ENCODE data around the gene RAMP3.

The RAMP3 gene

DNA sequence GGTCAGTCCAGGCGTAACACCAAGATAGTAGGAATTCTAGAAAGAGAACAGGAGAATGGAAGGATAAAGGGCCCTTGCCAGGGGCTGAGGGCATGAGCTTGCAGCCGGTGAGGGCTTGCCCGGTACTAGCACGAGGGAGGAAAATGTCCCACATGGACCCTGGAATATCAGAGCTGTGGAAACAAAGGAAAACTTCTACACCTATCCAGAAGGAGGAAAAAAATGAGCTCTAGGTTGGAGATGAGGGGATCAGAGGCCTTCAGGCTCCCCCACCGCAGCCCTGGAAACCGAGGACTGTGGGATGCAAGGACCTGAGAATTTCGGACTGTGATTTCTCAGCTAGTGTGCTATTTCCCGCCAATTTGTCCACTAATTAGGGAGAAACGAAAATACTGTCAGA is 22.1 kb downstream of the RAMP3 start:
- no peak for DNase-seq (ENCODE audit: low spot score)

DNA sequence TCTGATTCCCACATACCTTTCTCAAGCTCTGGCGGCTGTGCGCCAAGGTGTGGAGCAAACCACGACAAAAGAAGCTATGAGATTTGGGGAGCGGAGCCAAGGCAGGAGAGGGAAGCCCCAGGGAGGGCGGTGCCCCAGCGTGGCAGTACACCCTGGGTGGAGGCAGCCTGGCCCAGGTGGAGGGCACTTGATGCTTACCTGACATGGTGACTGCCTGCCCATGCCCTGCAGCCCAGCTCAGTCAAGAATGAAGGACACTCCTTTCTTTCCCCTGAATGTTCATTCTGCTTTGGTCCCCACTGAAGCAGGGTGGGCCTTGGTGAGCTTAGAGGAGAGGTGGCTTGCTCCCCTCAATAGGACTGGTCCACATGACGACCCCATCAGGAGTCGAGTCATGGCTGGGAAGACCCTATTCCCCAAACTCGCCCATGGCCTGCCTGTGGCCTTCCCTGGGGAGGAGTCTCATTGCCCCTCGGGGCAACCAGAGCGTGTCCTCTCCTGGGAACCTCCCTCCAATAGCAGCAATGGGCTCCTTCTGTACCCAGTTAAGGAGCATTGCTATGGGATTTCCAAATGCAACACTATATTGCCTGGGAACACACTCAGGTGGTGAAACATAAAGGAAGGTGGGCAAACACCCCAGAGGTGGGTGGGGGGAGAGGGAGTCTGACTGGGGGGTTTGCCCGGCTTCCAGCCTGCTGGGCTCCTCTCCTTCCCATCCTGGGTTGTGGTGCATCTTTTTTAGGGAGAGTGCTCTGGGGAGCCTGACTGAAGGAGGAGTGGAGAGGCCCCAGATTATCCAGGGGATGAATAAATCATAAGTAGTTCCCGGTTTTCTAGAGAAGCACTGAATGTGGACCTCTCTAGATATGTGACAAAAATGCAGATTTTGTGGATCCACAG is 22.7 kb downstream of the RAMP3 start:
- DNase-seq (ENCODE audit: low spot score) = no peak

DNA sequence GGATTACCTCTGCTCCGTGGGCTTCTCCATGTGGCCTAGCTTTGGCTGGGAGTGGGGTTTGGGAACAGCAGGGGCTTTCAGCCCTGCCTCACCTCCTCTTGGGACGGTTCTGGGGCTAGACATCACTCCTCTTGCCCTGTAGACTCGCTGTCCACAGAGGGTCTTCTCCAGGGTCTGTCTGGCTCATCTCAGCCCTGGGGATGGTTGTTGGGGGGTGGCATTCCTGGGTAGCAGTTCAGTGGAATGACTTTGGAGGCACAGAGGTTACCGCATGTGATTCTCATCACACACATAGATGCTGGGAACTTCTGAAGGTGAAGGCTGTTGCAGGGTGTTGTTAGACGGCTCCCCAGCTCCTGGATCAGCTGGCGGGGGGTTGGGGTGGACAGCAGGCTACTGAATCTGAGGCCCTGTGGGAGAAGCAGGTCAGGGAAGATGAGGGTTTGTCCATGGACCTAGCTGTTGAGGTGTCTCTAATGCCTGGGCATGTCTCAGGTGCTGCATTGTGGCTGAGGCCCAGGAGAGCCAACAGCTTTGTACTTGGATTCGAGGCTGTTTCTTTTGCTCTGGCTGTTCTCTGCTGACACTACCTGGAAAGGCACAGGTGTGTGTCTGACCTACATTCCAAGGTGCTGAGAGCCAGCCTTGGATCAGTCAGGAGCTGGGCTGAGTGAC is 23.8 kb downstream of the RAMP3 start:
- DNase-seq (ENCODE audit: low spot score) = no peak

DNA sequence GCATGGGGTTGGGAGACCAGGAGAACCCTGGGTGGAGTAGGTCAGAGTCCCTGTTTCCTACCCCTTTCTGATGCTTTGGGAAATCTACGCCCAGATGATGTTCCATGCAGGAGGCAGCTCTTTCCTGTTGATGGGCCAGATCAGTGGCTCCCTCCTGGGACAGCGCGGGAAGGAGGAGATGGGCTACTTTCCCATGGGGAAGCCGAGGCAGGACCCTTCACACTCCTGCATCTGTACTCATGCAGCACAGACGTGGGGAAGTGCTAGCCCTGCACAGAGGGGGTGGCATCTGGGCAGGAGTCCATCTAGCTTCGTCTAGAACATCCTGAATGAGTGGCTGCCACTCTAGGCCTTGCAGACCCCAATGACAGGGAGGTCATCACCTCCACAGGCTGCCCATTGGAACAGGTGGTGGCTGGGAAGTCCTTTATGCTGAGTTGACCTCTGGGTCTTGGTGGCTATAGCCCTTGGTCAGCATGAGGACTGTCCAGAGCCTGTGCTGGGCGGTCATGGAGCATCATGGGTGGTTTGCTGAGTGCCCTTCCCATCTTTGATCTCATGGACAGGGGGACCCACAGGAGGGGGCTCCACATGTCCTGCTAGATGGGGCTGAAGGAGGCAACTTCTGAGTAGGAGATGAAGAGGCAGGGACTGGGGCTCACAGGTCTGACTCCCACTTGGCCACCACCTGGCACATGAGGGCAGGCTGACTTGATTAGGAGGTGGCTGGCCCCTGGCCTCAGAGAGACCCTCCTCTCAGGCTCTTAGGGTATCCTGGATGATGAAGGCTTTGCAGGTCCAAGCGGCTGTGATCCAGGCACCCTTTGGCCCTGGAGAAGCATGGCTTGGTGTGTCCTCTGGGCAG is 24.6 kb downstream of the RAMP3 start:
- no peak for DNase-seq (ENCODE audit: low spot score)

- no peak for DNase-seq (ENCODE audit: low spot score)
Observed at GRCh38 chr7:45182856-45183710, 25.5 kb downstream of the RAMP3 start.

- no peak for DNase-seq (ENCODE audit: low spot score)
Observed at GRCh38 chr7:45183711-45184210, 26.2 kb downstream of the RAMP3 start.

GRCh38 chr7:45184326-45185027 is 26.9 kb downstream of the RAMP3 start:
- DNase-seq (ENCODE audit: low spot score) = no peak

GRCh38 chr7:45185028-45185863 is 27.7 kb downstream of the RAMP3 start:
- DNase-seq (ENCODE audit: low spot score) = no peak

DNA sequence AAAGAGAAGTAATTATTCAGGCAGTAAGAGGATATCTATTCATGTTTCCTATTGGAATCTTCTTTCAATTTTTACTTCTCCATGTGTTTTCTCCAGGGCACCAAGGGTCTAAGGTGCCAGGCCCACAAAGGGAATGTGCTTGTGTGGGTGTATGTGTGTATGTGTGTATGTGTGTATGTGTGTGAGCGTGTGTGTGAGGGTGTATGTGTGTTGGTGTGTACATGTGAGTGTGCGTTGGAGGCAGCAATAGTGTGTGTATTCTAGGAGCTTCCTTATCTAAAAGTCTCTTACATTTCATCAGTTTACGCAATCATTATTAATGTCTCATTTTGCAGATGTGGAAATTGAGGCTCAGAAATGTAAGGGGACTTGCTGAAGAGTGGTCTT is 28.3 kb downstream of the RAMP3 start:
- DNase-seq (ENCODE audit: low spot score) = no peak

GRCh38 chr7:45186261-45186813 is 28.7 kb downstream of the RAMP3 start:
- no peak for DNase-seq (ENCODE audit: low spot score)

DNA sequence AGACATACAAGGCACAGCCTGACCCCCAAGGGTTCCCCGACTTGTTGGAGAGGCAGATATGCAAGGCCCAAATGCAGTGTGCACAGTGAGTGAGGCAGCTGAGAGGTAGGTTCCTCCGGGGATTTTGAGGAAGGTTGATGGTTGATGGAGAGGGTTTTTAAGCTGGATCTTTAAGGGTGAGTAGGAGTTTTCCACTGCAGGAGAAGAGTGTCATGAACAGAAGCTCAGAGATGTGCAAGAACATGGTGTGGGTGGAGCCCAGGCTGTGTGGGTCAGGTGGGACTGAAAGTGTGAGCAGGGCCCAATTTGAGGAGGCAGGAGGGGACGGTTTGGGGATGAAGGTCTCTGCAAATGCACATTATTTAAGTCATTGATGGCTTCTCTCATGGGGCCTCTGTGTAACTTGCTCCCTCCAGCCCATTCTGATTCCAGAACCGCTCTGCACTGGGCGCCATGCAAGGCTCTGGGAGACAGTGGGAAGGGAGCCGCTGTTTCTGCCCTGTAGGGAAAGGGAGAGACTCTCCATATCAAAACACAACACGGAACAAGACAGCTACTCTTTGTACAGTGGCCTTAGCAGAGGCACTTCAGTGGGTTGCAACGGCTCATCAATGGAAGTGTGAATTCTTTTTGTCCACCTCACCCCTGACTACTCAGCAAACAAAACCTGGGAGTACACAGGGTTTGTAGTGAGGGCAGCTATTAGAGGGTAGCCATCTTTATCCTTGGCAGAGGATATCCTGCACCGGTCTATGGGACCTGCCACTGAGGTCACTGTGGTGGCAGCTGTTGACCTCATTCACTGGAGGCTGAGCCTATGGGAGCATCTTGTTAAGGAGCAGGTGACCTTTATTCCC is 29.7 kb downstream of the RAMP3 start:
- no peak for DNase-seq (ENCODE audit: low spot score)

- DNase-seq (ENCODE audit: low spot score) = no peak
Observed at GRCh38 chr7:45187946-45188411, 30.4 kb downstream of the RAMP3 start.

DNA sequence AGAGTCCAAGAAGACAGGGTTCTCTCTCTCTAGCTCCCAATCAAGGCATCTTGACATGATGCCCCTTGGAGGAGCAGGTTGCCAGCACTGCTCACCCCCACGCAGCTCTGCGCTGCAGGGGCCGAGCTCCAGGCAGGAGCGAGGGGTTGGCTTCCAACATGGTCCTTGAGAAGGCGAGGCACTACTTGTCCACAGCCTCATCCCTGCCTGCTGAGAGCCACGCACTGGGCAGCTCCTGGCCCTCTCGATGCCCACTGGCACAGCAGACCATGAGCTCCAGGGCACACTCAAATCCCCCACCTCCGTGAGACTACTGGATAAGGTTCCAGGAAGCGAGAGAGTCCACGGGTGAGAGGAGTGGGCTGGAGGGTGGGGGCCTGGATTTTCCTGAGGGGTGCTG is 31.1 kb downstream of the RAMP3 start:
- no peak for DNase-seq (ENCODE audit: low spot score)

- DNase-seq (ENCODE audit: low spot score) = no peak
Observed at GRCh38 chr7:45189151-45189970, 31.8 kb downstream of the RAMP3 start.

DNA sequence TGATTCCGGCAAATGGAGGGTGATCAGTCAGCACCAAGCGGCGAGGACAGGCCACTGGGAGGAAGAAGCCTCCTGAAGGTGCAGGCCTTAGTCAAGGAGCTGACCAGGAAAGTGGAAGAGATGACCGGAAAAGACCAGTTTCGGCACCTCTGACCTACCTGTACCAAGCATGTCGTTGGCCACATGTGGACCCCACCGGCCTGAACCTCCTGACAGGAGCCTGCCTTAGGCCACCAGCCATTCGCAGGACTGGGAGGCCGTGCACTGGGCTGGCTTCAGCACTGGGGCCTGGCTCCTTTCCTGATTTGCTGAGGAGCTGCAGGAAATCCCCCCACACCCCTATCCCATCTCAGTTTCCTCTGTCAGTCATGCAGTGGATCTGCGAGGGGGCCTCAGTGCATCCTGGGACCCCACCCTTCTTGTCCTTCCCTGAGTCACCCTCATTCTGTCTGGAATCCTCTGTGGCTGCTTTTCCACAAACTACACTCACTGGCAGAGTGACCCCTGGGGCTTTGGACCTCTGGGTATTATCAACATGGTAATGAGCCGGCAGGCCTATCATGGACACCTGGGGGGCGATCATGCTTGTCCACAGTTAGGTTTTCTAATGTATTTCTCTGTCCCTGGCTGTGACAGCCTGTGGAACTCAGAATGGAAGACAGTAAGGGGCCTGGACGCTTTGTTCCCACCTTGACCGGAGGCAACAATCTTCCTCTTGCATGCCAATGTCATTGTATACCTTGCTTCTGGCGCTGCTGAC is 33.0 kb downstream of the RAMP3 start:
- no peak for DNase-seq (ENCODE audit: low spot score)

DNA sequence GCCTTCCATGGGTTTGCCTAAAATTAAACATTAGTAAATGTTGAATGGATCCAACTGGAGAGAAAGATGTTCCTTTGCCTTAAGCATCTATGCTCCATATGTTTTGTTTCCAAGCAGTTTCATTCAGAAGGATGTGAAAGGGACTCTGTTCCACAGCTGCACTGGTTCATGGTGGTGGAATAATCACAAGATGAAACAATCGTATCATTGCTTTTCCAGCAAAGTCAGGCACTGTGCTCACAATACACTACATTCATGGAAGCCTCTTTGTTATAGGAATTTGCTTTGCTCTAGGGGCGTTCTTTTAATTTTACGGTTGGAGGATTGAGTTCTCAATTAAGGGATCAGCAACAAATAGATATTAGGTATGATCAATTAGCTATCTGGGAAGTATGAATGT is 33.8 kb downstream of the RAMP3 start:
- no peak for DNase-seq (ENCODE audit: low spot score)

DNA sequence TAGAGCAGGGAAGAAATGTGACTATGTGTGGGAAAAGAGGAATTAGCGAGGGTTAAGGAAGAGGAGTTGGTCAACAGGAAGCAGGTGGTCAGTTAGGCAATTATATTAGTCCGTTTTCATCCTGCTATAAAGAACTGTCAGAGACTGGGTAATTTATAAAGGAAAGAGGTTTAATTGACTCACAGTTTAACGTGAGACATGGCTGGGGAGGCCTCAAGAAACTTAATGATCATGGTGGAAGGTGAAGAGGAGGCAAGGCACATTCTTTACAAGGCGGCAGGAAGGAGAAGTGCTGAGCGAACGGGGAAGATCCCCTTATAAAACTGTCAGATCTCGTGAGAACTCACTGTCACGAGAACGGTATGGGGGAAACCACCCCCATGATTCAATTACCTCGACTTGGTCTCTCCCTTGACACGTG is 35.0 kb downstream of the RAMP3 start:
- no peak for DNase-seq (ENCODE audit: low spot score)

All from cerebellar cortex (tissue), 1 donor.